Epithelial cell of esophagus (primary cell): ENCODE results near the gene CXCR6.
A peak's percentile ranks its signal among the peaks of the same experiment; 100 is the strongest.

Source experiments
- DNase-seq: peaks from one replicate; pipeline ENCODE4 v3.0.0; 2010; ENCODE audit warnings: low read depth
- H3K4me3 ChIP-seq: 2 replicates; pipeline ENCODE4 v1.5.1; 2011; ENCODE audit warnings: mild to moderate bottlenecking, low read length, control low read depth
- CTCF ChIP-seq: IDR thresholded peaks from 2 replicates; pipeline ENCODE4 v1.5.1; 2011; ENCODE audit warnings: low read depth, mild to moderate bottlenecking, low read length, control low read depth, inconsistent platforms; ENCODE audit not compliant: insufficient read depth; ENCODE audit errors: missing control alignments

CXCR6 gene

GRCh38 chr3:45966950-45967640 is 23.8 kb downstream of the CXCR6 start:
- no peak for TF ChIP-seq CTCF
- DNase-seq: no peak
- no peak overlapping the region for H3K4me3 ChIP-seq

- no peak for DNase-seq
- H3K4me3 ChIP-seq: no peak overlapping the region
- TF ChIP-seq CTCF: no peak
Observed at GRCh38 chr3:45967724-45968123, 24.5 kb downstream of the CXCR6 start.

GRCh38 chr3:45968149-45968548 is 24.9 kb downstream of the CXCR6 start:
- DNase-seq: no peak
- H3K4me3 ChIP-seq: no peak overlapping the region
- no peak for TF ChIP-seq CTCF

- DNase-seq: peak; percentile 53
- no peak for TF ChIP-seq CTCF
- no peak overlapping the region for H3K4me3 ChIP-seq
Observed at GRCh38 chr3:45968706-45969105, 25.4 kb downstream of the CXCR6 start.

- H3K4me3 ChIP-seq: no peak overlapping the region
- TF ChIP-seq CTCF: no peak
- DNase-seq: no peak
Observed at GRCh38 chr3:45969116-45969515, 25.9 kb downstream of the CXCR6 start.

- no peak overlapping the region for H3K4me3 ChIP-seq
- TF ChIP-seq CTCF: no peak
- DNase-seq: no peak
Observed at GRCh38 chr3:45969953-45970352, 26.7 kb downstream of the CXCR6 start.
